ENCODE data around the gene TBCCD1.

TBCCD1 gene, protein sequence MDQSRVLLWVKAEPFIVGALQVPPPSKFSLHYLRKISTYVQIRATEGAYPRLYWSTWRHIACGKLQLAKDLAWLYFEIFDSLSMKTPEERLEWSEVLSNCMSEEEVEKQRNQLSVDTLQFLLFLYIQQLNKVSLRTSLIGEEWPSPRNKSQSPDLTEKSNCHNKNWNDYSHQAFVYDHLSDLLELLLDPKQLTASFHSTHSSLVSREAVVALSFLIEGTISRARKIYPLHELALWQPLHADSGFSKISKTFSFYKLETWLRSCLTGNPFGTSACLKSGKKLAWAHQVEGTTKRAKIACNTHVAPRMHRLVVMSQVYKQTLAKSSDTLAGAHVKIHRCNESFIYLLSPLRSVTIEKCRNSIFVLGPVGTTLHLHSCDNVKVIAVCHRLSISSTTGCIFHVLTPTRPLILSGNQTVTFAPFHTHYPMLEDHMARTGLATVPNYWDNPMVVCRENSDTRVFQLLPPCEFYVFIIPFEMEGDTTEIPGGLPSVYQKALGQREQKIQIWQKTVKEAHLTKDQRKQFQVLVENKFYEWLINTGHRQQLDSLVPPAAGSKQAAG
- total RNA-seq: 17.1 to 24.8 reads per million in 2 donors

DNA sequence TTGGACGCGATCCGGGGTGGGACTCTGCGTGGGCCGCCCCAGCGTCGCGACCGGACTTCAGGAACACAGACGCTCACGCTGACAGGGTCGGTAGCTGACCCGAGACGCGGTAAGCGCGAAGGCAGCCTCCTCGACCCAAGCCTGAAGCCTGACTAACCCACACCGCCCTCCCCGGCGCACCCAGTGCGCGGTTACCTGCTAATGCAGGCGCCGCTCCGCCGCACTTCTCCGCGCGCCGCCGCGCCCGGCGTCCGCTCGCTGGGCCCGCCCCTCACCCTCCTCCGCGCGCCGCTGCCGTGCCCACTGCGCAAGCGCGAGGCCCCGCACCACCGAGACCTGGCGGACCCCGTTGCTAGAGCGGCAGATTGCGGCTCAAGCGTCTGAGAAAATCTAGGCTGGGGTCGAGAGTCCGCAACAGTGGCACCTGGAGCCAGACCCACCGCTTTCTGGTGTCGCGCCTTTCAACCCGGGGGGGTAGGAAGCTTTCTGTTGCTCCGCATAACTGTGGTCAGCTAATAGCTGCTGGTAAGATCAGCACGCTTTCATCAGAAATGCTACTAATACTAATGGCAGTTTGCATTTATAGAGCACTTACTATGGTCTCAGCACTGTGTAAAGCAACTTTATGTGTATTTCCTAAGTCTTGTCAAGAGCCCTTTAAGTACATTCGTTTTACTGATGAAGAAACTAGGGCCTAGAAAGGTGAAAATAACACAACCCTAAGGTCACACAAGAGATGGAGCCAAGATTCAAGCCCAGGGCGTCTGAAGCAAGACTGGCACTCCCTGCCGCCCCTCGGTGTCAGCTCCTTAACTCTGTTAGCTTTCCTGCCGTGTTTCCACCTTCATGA is at the start of gene TBCCD1:
TSS of gene TBCCD1 (minus strand) at position 268 of the 850 bp plus-strand sequence. CDS start 3,010 bp downstream, outside the sequence.
- peak; percentile 94 for DNase-seq

DNA sequence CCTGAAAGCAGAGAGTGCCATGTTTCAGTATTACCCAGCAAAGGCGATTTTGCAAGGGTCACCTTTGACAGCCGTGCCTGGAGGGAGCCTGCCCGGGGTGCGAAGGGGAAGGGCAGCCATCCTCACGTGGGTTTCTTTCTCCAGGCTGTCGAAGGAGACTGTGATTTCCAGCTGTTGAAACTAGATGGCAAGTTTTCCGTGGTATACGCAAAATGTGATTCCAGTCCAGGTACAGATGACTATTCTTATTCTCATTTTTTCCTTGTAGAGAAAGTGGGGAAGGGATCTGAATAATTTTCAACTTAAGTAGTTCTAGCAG is 49.1 kb upstream of the TBCCD1 start:
- no peak for DNase-seq

DNA sequence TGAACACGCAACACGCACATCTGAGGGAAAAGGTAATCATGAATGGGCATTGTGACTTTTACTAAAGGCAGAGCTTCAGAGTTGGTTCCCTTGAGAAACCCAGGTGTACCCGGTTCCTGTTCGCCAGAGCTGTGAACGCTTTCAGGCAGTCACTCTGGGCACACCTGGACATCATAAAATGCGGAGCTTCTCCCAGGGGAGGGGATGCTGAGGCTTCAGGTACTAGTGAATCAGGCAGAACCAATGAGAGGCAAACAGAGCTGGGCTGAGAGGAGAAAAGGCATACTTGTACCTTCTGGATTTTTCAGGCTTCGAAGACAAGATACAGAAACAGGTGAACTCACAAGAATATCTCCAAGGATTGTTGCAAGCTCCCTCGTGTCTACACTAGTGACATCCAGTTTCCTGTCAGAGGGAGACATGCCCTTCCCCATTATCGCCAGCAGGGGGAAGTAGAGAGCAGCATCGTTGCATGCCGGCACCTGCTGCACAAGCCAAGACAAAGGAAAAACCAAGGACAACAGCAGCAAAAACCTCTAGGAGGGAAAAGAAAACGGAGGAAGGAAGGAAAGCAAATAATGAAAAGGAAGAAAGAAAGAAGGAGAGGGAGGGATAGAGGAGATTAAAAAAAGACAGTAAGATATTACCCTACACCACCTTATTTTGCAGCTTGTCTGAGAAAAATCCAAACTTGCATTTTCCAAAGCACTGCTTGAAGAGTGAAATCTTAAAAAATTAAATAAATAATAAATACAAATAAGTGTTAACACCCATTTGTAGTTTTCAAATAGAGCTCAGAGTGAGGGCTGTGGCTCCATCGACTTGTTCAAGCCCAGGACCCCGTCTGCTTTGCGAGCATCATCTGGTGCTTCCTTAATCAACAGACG is 47.7 kb upstream of the TBCCD1 start:
- peak; percentile 65 for DNase-seq

DNA sequence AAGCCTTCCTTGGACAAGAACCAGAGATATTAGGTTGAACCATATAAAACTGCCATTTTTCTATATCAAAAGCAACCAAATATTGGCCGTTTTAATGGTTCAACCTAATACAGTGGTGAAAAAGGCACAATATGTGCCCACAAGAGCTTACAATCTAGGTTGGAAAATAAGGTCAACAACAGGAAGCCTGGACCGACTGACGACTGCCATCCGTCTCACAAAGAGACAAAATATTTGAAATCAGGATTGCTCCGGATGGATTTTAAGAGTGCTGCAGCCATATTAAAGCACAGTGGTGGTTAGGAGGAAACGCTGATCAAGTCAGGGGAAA is 47.1 kb upstream of the TBCCD1 start:
- DNase-seq: no peak

DNA sequence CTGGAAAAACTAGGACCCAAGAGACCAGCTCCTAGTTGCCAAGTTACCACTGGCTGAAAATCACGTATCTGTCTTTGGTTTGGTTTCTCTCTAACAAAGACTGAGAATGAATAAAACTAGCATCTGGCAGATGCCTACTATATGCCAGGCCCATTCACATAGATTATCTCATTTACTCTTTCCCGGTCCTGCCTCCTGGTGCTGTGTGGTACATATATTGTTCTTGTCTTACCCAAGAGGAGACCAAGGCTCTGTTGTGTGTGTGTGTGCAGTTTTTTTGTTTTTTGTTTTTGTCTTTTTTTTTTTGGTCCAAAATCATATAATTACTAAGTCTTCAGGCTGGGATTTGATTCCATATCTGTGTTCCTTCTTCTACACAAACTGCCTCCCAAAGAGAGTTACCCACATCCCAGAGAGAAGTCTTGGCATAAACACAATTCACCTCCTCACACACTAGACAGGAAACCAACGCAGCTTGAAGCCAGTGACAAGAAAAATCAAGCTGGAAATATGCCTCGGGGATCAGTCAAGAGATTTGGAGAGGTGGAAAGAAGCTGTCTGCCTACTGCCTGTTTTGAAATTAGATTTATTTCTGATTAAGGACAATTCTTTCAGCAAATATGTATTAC is 46.6 kb upstream of the TBCCD1 start:
- no peak for DNase-seq

DNA sequence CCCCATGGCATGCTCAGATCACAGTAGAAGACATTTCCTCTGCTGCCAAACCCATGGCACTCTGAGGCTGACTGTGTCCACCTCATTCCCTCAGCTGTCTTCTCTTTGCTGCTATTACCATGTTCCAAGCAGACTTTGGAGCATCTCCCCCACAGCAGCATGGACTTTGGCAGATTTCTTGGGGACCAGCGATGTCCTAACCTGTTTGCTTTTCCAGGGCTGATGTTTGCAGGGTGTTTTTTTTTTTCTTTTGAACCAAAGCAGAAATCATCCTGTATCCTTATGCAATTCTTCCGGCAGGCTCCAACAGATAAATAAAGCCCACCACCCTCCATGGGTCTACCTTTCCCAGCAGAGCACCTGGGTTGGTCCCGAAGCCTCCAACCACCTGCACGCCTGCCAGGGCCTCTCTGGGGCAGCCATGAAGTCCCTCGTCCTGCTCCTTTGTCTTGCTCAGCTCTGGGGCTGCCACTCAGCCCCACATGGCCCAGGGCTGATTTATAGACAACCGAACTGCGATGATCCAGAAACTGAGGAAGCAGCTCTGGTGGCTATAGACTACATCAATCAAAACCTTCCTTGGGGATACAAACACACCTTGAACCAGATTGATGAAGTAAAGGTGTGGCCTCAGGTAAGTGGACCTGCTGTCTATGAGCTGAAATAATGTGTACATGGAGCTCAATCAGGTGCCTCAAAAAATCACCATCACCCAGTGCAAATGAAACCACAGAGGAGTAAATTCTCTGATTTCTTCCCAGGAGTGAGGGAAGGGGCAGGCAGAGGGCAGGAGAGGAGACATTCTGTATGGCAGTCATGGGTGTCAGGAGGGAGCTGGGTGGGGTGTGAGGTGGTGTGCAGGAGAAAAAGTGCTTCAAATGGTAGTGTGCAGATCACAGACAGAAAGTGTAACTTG is 45.8 kb upstream of the TBCCD1 start, which contains the start of gene AHSG:
TSS of gene AHSG (plus strand) at position 340 of the 916 bp plus-strand sequence. CDS start at position 422, 82 bp downstream.
- no peak for DNase-seq

DNA sequence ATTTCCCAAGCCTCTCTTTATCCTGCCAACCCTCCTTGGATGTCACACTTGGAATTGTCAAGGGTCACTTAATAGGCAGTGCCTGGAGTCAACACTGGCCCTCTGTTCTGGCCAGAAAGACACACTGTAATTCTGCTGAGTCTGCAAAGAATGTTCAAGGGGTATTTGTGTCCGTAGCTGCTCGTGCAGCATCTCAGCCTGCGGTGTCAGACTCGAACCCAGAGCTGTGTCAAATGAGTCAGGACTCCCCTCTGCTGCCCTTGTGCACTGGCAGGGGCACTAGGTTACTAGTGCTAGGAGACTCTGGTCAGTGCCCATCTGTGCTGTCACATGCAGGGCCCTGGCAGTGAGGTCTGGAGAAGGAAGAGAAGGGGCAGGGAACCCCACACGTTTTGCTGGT is 44.9 kb upstream of the TBCCD1 start:
- DNase-seq: no peak

DNA sequence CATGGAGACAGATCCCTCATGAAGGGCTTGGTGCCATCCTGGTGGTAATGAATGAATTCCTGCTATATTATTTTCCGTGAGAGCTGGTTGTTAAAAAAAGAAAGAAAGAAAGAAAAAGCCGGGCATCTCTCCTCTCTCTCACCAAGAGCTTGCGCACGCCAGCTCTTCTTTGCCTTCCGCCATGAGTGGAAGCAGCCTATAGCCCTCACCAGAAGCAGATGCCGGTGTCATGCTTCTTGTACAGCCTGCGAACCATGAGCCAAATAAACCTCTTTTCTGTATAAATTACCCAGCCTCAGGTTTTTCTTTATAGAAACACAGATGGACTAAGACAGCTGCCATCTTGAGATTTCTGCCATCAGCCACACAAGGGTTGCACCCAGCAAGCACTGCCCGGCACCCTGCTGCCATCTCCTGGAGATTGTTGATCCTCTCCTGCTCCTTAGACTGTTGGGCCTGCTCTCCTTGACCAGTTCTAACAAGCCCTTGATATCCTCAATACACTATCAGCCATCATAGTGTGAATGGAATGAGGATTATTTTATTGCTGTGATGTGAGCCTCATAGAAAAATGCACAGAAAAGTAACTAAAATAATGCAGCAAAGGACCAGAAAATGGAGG is 42.2 kb upstream of the TBCCD1 start:
- no peak for DNase-seq

DNA sequence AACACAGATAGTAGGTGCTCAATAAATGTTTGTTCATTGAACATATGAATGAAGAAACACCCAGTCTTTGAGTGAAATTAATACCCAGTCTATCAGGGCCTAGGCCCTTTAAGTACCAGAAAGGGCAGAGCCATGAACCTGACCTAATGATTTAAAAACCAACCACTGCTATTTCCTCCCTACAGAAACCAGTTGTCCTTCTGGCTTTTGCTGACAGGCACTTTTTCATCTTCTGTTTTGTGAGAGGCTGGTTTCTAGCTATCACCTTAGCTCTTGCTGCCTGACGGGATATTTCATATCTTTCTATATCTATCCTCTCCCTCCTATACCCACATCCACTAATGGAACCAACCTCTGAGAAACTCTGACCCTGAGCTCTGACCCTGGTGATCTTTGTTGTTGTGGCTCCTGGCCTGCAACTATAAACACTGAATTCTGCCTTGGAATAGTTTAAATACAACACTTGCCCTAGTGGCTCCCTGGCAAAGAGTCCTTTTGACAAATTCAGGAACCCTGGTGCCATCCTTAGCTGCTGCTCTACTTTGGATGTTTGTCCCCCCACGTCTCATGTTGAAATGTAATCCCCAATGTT is 41.6 kb upstream of the TBCCD1 start:
- DNase-seq: no peak

DNA sequence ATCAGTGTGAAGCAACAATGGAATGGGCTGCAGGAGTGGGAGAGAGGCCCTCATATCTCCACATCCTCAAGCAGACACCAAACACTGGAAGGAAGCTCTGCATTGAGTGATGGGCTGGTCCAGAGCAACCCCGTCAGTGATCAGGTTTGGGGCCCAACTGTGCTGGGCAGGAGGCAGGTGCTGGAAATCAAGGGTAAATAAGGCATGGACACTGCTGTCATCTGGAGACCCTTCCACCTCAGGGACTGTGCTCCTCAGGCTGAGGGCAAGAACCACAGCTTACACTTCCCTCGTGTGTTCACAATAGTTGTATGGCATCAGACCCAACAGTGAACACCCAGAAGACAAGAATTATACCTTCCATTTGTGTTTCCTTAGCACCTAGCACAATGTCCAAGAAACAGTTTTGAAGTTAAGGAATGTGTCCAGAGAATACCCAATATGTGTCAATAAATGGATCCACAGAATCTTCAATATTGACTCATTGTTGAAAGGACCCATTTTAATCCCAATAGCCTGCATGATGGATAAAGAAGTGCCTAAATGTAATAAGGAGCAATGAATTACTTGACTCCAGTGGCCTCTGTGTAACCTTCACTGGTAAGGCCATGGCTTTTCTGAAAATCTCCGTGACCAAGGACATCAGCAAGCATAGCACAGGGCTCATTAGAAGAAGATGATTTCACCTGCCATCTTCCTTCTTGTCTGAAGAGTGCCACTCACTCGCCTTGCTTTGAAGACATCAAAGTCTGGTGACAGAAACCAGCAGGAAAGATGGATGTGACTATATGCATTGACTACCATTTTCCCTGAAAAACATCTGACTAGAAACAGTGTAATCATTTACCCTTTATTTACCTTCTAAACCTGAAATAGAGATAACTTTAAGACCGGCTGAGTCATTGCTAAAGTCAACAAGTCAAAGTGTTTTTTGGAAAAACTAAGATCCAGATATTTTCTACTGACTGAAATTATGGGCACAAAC is 38.7 kb upstream of the TBCCD1 start:
- DNase-seq: no peak

DNA sequence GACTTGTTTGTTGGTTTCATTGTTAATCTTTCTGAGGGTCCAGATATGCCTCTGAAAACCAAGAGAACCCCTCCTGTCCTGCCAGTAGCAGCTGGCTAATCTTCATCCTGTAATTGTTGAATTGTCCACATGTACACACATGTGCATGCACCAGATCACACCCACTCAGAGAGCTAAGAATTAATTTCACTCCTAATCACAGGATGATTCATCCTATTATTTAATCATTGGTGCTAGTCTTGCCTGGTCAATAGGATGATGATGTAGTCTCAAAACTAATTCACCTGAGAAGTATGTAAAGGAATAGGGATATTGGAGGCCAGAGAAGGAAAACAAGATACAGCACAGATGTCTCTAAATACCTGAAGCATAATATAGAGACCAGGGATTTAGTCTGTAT is 37.9 kb upstream of the TBCCD1 start:
- DNase-seq: no peak

DNA sequence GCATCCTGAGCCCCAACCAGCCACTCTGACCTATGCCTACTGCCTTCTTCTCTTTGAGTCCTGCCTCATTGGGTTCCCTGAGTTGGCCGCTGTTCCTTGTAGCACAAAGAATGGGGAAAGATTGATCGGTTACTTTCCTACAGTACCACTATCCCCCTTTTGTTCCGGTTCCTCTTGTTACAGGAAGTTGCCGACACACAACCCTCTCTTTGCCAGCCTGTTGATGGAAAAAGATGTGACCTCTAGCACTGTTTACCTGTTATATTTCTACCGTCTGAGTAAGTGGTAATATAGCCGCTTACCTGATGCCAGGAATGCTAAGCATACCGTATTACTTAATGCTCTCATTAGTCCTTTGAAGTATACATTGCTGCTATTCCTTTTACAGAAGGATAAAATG is 36.0 kb upstream of the TBCCD1 start:
- DNase-seq: no peak

DNA sequence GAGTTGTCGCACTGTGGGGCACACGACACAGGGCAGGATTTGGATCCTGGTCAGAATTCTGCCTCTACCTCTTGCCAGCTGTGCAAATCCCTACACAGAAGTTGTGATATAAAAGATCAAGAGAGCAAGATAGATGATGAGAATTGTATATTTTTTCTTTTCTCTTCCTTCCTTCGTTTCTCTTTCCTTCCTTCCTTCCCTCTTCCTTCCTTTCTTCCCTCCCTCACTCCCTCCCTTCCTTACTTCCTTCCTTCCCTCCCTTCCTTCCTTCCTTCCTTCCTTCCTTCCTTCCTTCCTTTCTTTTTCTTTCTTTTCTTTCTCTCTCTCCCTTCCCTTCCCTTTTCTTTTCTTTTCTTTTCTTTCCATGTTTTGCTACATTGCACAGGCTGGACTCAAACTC is 33.8 kb upstream of the TBCCD1 start:
- no peak for DNase-seq

DNA sequence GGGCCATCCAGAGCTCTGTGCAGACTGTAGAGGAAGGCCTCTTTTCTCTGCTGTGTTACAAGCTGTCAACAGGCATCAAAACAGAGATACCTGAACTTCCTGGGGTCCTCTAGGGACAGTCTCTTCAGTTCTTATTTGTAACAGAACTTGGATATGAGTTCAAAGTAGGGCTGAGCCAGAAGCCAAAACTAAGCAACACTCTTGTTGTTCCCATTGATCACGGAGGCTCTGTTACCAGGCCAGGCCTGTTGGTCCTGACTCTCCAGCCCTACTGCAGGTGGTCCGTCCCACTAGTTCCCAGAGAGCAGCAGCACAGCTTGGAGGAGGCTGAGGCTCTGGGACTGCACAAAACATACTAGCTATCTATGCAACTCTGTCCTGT is 32.6 kb upstream of the TBCCD1 start:
- no peak for DNase-seq

DNA sequence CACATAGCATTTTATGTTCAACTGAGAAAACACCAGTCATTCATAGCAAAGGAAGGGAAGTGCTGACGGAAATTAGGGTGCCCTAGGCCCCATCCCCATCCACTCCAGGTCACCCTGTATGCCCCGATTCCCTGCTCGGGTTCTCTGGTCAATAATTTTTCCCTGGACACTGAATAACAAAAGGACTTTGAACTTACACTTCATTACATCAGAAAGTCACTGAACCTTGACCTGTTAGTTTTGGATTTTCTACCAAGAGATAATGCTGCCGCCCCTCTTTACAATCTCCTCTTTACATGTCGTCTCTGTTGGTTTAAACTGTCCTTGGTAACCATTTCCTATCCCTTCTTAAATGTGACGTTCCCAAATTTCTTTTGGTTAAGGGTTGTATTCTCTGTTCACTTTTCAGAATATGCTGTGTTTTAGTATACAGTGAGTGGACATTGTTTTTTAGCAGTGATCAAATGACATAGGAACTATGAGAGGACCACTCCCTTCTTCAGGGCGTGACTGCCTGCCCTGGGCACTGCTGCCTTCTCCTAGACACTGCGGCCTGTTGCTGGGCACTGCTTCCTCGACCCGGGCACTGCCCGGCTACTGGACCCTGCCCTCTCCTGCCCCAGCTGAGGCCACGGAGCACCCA is 32.1 kb upstream of the TBCCD1 start:
- no peak for DNase-seq

DNA sequence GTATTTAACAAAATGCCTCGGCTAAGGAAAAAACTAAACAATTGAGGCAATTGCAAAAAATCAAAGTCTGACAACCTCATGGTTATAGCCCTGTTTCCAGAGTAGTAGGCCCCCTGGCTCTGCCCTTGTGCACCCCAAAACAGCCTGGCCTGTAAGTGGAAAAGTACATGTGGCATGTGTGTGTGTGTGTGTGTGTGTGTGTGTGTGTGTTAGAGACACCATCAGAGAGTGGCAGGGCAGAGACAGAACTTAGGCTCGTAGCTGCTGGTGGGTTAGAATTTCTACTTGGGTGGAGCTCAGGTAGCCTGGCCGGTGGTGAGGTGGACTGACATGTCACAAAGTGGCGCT is 31.6 kb upstream of the TBCCD1 start:
- DNase-seq: no peak

DNA sequence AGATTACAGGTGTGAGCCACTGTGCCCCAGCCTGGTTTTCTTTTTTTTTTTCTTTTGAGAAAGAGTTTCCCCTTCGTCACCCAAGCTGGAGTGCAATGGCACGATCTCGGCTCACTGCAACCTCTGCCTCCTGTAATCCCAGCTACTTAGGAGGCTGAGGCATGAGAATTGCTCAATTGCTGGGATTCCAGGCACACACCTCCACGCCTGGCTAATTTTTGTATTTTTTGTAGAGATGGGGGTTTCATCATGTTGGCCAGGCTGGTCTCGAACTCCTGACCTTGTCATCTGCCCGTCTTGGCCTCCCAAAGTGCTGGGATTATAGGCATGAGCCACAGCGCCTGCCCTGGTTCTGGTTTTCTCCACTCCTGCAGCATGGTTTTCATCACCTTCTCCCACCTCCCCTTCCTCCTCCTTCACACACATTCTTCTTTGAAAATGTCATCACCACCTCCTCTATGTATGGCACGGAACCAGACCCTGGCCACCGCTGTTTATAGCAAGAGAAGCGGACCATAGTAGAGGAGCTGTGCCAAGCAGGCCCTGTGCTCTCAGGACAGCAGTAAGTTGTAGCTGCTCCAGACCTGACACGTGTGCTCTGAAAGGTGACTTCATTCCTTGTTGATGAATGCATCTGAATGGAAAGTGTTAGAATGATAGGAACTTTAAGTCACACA is 31.1 kb upstream of the TBCCD1 start:
- DNase-seq: no peak

All from T-helper 9 cell (primary cell).